ENCODE results near the gene CCR9. TPM values are rescaled to one million over a fixed set of nuclear protein-coding genes. Genes with fewer than 3 reads are reported as not detected.

Gene CCR9
- total and polyA plus RNA-seq, 2 experiments from 2014 or later, result not detected

GRCh38 chr3:45896956-45897355 lies 10.6 kb downstream of the CCR9 start:
- H3K36me3 Mint-ChIP-seq (ENCODE audit: low read depth), result no peaks in the 10 kb centered on the region
- Histone ChIP-seq H3K79me2 (replicated peaks; ENCODE audit: insufficient read depth) (no peaks in the 10 kb centered on the region), H3K27ac (ENCODE audit: low read depth) (no peak overlapping the region), H3K9me2 (ENCODE audit: insufficient read depth) (peaks cover 4% of the 10 kb centered on the region; the same call in 1 of the 2 replicates), H3K4me1 (ENCODE audit: insufficient read depth) (no peaks in the 10 kb centered on the region), H4K20me1 (replicated peaks; ENCODE audit: insufficient read depth) (no peaks in the 10 kb centered on the region; the same call in 1 of the 2 replicates), H3K27me3 (ENCODE audit: insufficient read depth) (no peaks in the 10 kb centered on the region), H3K4me2 (no peak overlapping the region), H3K4me3 (no peak overlapping the region), H2AFZ (no peak overlapping the region), H3K36me3 (ENCODE audit: insufficient read depth) (no peaks in the 10 kb centered on the region), H3F3A (replicated peaks; ENCODE audit: low read depth) (no peaks in the 10 kb centered on the region)
- TF ChIP-seq ZNF114 (CRISPR knock-in tag; IDR thresholded peaks at IDR 0.05) (no peak), STAT1 (IDR thresholded peaks at IDR 0.05; ENCODE audit: unreplicated experiment) (no peak), REST (IDR thresholded peaks at IDR 0.05; ENCODE audit: unreplicated experiment) (no peak), ZNF462 (CRISPR knock-in tag; IDR thresholded peaks at IDR 0.05) (no peak), EZH2phosphoT487 (IDR thresholded peaks at IDR 0.05; ENCODE audit: unreplicated experiment) (no peak), ETS1 (IDR thresholded peaks at IDR 0.05) (no peak), CREB1 (CRISPR knock-in tag; IDR thresholded peaks at IDR 0.05; ENCODE audit: low read depth) (no peak), EZH2 (IDR thresholded peaks at IDR 0.05; ENCODE audit: low read depth, unreplicated experiment) (no peak)
- DNase-seq (ENCODE audit: low spot score) (no peak), ATAC-seq (no peak)
- H3K4me1 Mint-ChIP-seq, result peaks cover 6% of the 10 kb centered on the region; the same call in 2 of the 3 replicates
- no peaks in the 10 kb centered on the region for H3K9me3 Mint-ChIP-seq
- H3K4me3 Mint-ChIP-seq, result no peak overlapping the region
- peaks cover 4% of the 10 kb centered on the region for H3K27me3 Mint-ChIP-seq (ENCODE audit: insufficient read depth, low read depth, poor library complexity)
- H3K27ac Mint-ChIP-seq, result no peak overlapping the region

Data from GM23338 (cell line).